ENCODE data around the gene CDC45. TPM values are rescaled to one million over a fixed set of nuclear protein-coding genes. Genes with fewer than 3 reads are reported as not detected.
A peak's percentile ranks its signal among the peaks of the same experiment; 100 is the strongest.

The CDC45 gene
- total and polyA plus RNA-seq, 2 donors from 2014 or later, result 0.32 to 1.1 TPM

DNA sequence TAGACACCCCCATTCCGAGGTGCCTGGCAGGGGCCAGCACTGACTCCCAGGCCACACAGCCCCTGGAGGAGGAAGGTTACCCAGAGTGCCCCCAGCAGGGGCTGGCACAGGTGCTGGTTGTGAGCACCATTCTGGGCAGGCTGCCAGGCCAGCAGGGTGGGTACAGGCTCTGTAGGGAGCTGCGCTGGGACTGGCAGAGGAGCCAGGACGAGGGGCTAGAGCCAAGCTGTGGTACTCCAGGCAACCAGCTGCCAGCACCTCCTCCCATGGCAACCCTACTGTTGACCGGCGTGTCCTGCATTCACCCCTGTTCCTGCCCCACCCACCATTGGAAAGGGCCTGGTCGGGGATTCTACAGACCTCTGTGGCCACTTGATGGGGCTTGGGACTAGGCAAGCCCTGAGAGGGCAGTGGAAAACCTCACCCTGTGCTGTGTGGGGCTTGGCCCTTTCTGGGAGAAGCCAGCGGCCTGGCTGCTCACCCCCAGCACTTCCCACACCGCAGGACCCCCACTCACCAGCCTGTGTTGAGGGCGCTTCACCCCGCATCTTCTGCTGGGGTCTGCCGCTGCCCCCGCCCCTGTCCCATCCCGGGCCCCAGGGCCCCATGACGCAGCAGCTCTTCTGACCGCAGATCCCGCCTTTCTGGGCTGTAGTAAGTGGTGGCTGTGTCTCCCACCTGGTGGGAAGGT is 42.6 kb downstream of the CDC45 start:
- no peaks in the 10 kb centered on the region for H3K36me3 ChIP-seq (ENCODE audit: control insufficient read depth in 2 of 3, insufficient read depth in 3 of 3, low read length in 3 of 3)
- peaks cover 0 to 8% (median 0%) of the 10 kb centered on the region in 3 donors for H3K4me1 ChIP-seq (ENCODE audit: control insufficient read depth in 2 of 3, insufficient read depth in 2 of 3, low read depth in 1 of 3, low read length in 3 of 3)
- no peak overlapping the region for H3K9ac ChIP-seq (ENCODE audit: low read length in 3 of 3)
- no peak for DNase-seq
- TF ChIP-seq, protein P1, sequence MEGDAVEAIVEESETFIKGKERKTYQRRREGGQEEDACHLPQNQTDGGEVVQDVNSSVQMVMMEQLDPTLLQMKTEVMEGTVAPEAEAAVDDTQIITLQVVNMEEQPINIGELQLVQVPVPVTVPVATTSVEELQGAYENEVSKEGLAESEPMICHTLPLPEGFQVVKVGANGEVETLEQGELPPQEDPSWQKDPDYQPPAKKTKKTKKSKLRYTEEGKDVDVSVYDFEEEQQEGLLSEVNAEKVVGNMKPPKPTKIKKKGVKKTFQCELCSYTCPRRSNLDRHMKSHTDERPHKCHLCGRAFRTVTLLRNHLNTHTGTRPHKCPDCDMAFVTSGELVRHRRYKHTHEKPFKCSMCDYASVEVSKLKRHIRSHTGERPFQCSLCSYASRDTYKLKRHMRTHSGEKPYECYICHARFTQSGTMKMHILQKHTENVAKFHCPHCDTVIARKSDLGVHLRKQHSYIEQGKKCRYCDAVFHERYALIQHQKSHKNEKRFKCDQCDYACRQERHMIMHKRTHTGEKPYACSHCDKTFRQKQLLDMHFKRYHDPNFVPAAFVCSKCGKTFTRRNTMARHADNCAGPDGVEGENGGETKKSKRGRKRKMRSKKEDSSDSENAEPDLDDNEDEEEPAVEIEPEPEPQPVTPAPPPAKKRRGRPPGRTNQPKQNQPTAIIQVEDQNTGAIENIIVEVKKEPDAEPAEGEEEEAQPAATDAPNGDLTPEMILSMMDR (IDR thresholded peaks at IDR 0.05; ENCODE audit: borderline replicate concordance, extremely low read depth, insufficient read depth), result no peak
- H3K27ac ChIP-seq (ENCODE audit: low read depth in 2 of 2, low read length in 2 of 2), result peak overlapping the region in 1 of 2 donors; percentile 43
- no peaks in the 10 kb centered on the region for H3K27me3 ChIP-seq (ENCODE audit: control insufficient read depth, insufficient read depth, low read length)
- H3K9me3 ChIP-seq (ENCODE audit: control insufficient read depth in 2 of 3, insufficient read depth in 1 of 3, low read length in 3 of 3), result no peaks in the 10 kb centered on the region
- no peak for FAIRE-seq
- intact Hi-C loops (cut with DNase I), result no loop called here
- peak overlapping the region in 2 of 3 donors; percentile 16 to 42 for H3K4me3 ChIP-seq (ENCODE audit: low read length in 3 of 3)

DNA sequence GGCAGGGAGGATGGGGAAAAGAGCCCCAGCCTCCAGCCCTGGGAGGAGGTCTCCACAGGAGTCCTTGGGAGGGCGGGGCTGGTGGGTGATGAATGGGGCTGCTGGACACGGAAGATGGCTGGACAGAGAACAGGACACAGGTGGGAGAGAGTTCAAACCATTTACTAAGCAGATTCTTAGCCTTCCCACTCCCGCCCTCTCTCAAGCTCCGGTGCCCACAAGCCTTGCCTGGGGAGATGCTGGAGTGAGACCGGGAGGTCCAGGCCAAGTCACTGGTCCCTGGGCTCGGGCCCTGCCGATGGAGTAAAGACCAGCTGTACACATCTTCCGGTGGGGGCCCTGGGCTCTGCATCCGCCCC is 43.1 kb downstream of the CDC45 start:
- Histone ChIP-seq H3K9me3 (ENCODE audit: control insufficient read depth in 2 of 3, insufficient read depth in 1 of 3, low read length in 3 of 3) (no peaks in the 10 kb centered on the region), H3K27ac (ENCODE audit: low read depth in 2 of 2, low read length in 2 of 2) (peak overlapping the region in 1 of 2 donors; percentile 43), H3K4me1 (ENCODE audit: control insufficient read depth in 2 of 3, insufficient read depth in 2 of 3, low read depth in 1 of 3, low read length in 3 of 3) (peaks cover 0 to 8% (median 0%) of the 10 kb centered on the region in 3 donors), H3K36me3 (ENCODE audit: control insufficient read depth in 2 of 3, insufficient read depth in 3 of 3, low read length in 3 of 3) (no peaks in the 10 kb centered on the region), H3K27me3 (ENCODE audit: control insufficient read depth, insufficient read depth, low read length) (no peaks in the 10 kb centered on the region), H3K4me3 (ENCODE audit: low read length in 3 of 3) (peak overlapping the region; percentile 21 to 42 (median 23)), H3K9ac (ENCODE audit: low read length in 3 of 3) (no peak overlapping the region)
- intact Hi-C loops (cut with DNase I), result no loop called here
- FAIRE-seq (no peak), DNase-seq (peak in 1 of 5 donors; percentile 9)
- TF ChIP-seq, protein P1 (IDR thresholded peaks at IDR 0.05; ENCODE audit: borderline replicate concordance, extremely low read depth, insufficient read depth), result no peak

- peak overlapping the region in 1 of 3 donors; percentile 7 for H3K9ac ChIP-seq (ENCODE audit: low read length in 3 of 3)
These were observed 43.8 kb downstream of the CDC45 start for GRCh38 chr22:19523240-19524169.

More at GRCh38 chr22:19523240-19524169, 43.8 kb downstream of the CDC45 start:
- intact Hi-C loops (cut with DNase I), result no loop called here
- Histone ChIP-seq H3K9me3 (ENCODE audit: control insufficient read depth in 2 of 3, insufficient read depth in 1 of 3, low read length in 3 of 3) (no peaks in the 10 kb centered on the region), H3K27me3 (ENCODE audit: control insufficient read depth, insufficient read depth, low read length) (no peaks in the 10 kb centered on the region), H3K4me3 (ENCODE audit: low read length in 3 of 3) (peak overlapping the region; percentile 31 to 42 (median 42)), H3K4me1 (ENCODE audit: control insufficient read depth in 2 of 3, insufficient read depth in 2 of 3, low read depth in 1 of 3, low read length in 3 of 3) (peaks cover 0 to 8% (median 0%) of the 10 kb centered on the region in 3 donors), H3K27ac (ENCODE audit: low read depth in 2 of 2, low read length in 2 of 2) (peak overlapping the region in 1 of 2 donors; percentile 14), H3K36me3 (ENCODE audit: control insufficient read depth in 2 of 3, insufficient read depth in 3 of 3, low read length in 3 of 3) (no peaks in the 10 kb centered on the region)
- FAIRE-seq (no peak), DNase-seq (peak in 3 of 5 donors; percentile 33 to 51 (median 42))
- TF ChIP-seq, protein P1 (IDR thresholded peaks at IDR 0.05; ENCODE audit: borderline replicate concordance, extremely low read depth, insufficient read depth), result no peak

Measured in kidney (tissue), 14 donors.